H1 (cell line): Measurements from ENCODE around the gene KCNMA1. TPM values are rescaled to one million over a fixed set of nuclear protein-coding genes. Genes with fewer than 3 reads are reported as not detected.

Experiments
- BACH1 ChIP-seq: IDR thresholded peaks from 2 replicates; pipeline ENCODE4 v1.6.1; 2012; ENCODE audit warnings: low read length, improper control_type of control experiment
- GABPA ChIP-seq: IDR thresholded peaks from 2 replicates; pipeline ENCODE4 v1.6.1; 2011; ENCODE audit warnings: mild to moderate bottlenecking, low read length, moderate library complexity, borderline replicate concordance; ENCODE audit not compliant: insufficient read depth
- GTF2F1 ChIP-seq: IDR thresholded peaks from 2 replicates; pipeline ENCODE4 v1.6.1; 2012; ENCODE audit warnings: low read depth, low read length, improper control_type of control experiment, borderline replicate concordance
- KDM4A ChIP-seq: IDR thresholded peaks from one replicate; pipeline ENCODE4 v1.7.1; 2012; ENCODE audit warnings: low read depth, mild to moderate bottlenecking, moderate library complexity, low read length, inconsistent platforms; ENCODE audit not compliant: severe bottlenecking
- SAP30 ChIP-seq: fragments of 300-600 bp; sonication (generic); IDR thresholded peaks from 2 replicates; pipeline ENCODE4 v1.7.1; 2012; ENCODE audit warnings: low read length, moderate library complexity, mild to moderate bottlenecking, inconsistent platforms; ENCODE audit not compliant: insufficient read depth, insufficient replicate concordance
- SP2 ChIP-seq: IDR thresholded peaks from 2 replicates; pipeline ENCODE4 v1.6.1; 2012; ENCODE audit warnings: mild to moderate bottlenecking, low read length, inconsistent platforms
- TEAD4 ChIP-seq: IDR thresholded peaks from 2 replicates; pipeline ENCODE4 v1.6.1; 2012; ENCODE audit warnings: low read depth, low read length, inconsistent platforms, mixed read lengths
- polyA plus RNA-seq, 7 experiments: library from polyadenylated mRNA; depleted of rRNA in 3 of 7; stranded (reverse) in 5 of 7; unstranded in 2 of 7; fragments of >200 nt in 5 of 7; fragments of 200-250 nt in 2 of 7; gene quantifications; 1 replicate in 5 of 7; 2 replicates in 1 of 7; 4 replicates in 1 of 7; pipeline versions ENCODE4 v1.2.1 to v1.2.3, GENCODE V29; 2011 to 2013; ENCODE audit warnings: missing spikeins in 2 of 7, mixed read lengths in 2 of 7
- total RNA-seq: library from RNA; stranded (reverse); fragmentation: NEBNext Ultra II Directional; extraction: Animal tissue kit (Norgen Biotek cat#: 25700); gene quantifications from 2 replicates; pipeline ENCODE4 v1.2.1, GENCODE V29; 2021

The KCNMA1 gene
- total and polyA plus RNA-seq, 2 of the 8 experiments (the other 6 are each of a cell fraction or from before 2014, with no cell fraction given), result 10.2 to 11.1 TPM

DNA sequence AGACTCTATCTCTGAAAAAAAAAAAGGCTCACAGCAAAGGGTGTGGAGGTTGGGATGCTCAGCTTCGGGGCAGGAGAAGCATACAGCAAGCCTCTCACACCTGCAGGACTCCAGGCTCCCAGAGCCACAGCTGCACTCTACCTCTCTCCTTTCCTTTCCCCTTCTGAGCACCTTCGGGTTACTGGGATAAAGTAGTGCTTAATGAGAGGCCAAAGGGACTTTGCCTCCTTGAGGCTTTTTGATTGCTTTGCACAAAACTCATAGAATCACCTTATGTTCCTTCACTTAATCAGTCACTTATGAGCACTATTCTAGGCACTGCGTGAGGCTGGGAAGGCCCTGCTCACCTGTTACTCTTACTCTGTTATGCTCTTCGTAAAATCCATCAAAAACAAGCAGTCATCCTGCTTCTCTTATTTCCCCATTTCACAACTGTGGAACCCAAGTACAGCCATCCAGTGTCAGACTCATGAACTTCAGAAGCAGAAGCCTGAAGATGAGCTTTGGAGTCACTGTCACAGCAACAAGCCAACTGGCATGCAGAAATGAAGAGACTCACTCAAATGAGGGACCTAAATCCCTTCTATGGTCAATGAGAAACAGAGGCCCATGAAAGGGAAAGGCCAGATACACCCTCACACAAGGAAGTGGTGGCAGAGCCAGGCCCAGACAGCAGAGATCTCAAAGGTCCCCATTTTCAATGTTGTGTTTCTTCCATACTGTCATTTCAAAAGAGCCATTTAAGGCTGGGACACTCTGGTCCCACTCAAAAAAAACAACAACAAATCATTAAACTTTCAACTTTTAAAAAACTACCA, 205.4 kb downstream of the KCNMA1 start (continued):
- no peak for TF ChIP-seq SAP30
- TF ChIP-seq BACH1, result no peak
- no peak for TF ChIP-seq TEAD4
- no peak for TF ChIP-seq SP2
- TF ChIP-seq GABPA, result no peak
- TF ChIP-seq KDM4A, result no peak
- TF ChIP-seq GTF2F1, result no peak
